GM20000 (cell line): Measurements from ENCODE around the gene TGFB2.
A peak's percentile ranks its signal among the peaks of the same experiment; 100 is the strongest.

ENCODE experiments used
- DNase-seq: peaks from one replicate; pipeline ENCODE4 v3.0.0; 2012; ENCODE audit warnings: low spot score
- TF ChIP-seq, protein P1 (sequence below): IDR thresholded peaks from 2 replicates; pipeline ENCODE4 v1.5.1; 2012; ENCODE audit warnings: mild to moderate bottlenecking, control low read depth; ENCODE audit errors: extremely low read depth, missing control alignments

The TGFB2 gene

DNA sequence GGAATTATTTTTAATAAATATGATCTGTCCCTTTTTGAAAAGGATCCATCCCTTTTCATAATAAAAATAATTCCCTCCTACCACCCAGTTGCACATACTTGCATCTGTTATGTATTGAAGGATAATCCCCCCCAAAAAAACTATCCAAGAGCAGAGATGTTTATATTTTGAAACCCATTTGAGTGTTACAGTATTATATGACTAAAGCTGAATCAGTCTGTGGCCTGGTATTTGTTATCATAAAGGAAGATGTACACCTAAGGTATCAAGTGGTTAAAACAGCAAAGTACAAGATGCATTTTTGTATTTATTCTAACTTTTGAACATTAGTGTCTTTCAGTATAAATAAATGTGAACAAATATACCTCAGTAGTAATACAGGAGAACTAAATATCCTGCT, 12.7 kb upstream of the TGFB2 start:
- no peak for DNase-seq
- TF ChIP-seq, protein P1, sequence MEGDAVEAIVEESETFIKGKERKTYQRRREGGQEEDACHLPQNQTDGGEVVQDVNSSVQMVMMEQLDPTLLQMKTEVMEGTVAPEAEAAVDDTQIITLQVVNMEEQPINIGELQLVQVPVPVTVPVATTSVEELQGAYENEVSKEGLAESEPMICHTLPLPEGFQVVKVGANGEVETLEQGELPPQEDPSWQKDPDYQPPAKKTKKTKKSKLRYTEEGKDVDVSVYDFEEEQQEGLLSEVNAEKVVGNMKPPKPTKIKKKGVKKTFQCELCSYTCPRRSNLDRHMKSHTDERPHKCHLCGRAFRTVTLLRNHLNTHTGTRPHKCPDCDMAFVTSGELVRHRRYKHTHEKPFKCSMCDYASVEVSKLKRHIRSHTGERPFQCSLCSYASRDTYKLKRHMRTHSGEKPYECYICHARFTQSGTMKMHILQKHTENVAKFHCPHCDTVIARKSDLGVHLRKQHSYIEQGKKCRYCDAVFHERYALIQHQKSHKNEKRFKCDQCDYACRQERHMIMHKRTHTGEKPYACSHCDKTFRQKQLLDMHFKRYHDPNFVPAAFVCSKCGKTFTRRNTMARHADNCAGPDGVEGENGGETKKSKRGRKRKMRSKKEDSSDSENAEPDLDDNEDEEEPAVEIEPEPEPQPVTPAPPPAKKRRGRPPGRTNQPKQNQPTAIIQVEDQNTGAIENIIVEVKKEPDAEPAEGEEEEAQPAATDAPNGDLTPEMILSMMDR, result no peak

DNA sequence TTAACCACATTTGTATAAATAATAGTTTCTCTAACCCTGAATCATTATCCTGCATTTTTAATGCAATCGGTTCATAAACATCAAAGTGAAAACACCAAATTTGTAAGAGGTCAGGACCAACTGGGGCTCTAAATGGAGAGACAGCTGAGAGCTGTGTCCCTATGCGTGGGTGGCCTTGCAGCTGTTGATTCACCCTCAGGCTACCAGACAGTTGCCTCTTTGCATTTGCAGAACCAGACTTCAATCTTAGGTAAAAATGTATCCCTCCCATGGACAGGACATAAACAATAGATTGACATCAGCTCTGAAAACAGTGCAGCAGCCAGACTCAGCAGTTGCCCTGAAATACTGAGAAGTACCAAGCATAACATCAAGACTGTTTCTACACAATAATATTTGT, 8.8 kb upstream of the TGFB2 start:
- TF ChIP-seq, protein P1, result no peak

DNA sequence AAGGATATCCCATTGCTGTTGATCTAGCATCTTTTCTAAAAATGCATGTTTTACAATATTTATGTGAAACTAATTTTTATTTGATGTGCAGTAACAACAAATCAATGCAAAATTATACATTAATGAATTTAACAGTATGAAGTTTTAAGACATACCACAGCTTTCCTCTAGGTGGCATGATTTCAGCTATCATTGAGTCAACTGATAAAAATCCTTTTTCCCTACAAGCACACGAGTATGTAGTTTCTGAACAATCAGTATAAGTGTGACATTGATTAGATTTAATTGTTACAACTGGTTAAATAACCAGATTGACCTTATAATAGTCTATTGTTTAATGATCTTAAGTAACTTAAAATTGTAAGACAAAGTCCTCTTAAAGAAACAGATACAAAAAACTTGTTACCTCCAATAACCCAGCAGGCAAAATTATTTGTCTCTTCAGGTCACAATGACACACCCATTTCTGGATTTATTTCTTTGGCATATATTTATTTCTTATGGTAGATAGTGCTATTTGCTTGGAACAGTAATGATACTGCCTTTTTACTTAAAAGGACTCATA, 5.8 kb upstream of the TGFB2 start:
- no peak for DNase-seq

More for the DNA sequence above, 8.8 kb upstream of the TGFB2 start:
- DNase-seq, result no peak

DNA sequence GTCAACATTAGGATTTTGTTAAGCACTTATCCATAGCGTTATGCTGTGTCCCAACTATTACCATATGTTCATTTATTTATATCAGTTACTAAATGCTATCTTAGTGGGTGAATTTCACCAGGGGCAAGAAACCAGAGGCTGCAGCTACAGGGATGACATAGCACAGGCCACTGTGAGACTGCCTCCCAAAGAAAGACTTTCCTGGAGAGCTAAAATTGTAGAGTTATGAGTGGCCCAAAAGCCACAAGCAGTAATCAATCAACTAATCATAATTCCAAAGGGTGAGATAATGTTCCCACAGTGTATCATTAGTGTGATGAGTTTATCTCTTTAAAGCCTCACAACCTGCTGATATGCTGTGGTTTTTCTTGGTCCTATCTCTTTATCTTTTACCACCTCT, 3.8 kb upstream of the TGFB2 start:
- TF ChIP-seq, protein P1, result no peak
- DNase-seq, result no peak

More for the DNA sequence above, 5.8 kb upstream of the TGFB2 start:
- TF ChIP-seq, protein P1, result peak; percentile 6

GRCh38 chr1:218342091-218342490, 3.0 kb upstream of the TGFB2 start:
- no peak for DNase-seq
- TF ChIP-seq, protein P1, result no peak

DNA sequence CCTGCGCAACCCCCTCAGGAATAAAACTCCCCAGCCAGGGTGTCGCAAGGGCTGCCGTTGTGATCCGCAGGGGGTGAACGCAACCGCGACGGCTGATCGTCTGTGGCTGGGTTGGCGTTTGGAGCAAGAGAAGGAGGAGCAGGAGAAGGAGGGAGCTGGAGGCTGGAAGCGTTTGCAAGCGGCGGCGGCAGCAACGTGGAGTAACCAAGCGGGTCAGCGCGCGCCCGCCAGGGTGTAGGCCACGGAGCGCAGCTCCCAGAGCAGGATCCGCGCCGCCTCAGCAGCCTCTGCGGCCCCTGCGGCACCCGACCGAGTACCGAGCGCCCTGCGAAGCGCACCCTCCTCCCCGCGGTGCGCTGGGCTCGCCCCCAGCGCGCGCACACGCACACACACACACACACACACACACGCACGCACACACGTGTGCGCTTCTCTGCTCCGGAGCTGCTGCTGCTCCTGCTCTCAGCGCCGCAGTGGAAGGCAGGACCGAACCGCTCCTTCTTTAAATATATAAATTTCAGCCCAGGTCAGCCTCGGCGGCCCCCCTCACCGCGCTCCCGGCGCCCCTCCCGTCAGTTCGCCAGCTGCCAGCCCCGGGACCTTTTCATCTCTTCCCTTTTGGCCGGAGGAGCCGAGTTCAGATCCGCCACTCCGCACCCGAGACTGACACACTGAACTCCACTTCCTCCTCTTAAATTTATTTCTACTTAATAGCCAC, 696 bp downstream of the TGFB2 start:
- TF ChIP-seq, protein P1, result no peak
- DNase-seq, result peak; percentile 59

- peak; percentile 18 for DNase-seq
Measured at GRCh38 chr1:218346391-218347204, 1.5 kb downstream of the TGFB2 start.

More at GRCh38 chr1:218346391-218347204, 1.5 kb downstream of the TGFB2 start:
- TF ChIP-seq, protein P1, result no peak
